Skeletal muscle tissue (tissue), 4 donors: ENCODE results near the gene AMBRA1. TPM values are rescaled to one million over a fixed set of nuclear protein-coding genes. Genes with fewer than 3 reads are reported as not detected.
A peak's percentile ranks its signal among the peaks of the same experiment; 100 is the strongest.

Experiments used
- H3K27ac ChIP-seq: one replicate; pipeline ENCODE4 v1.7.0; 2013; ENCODE audit warnings: mild to moderate bottlenecking, low read depth, low read length, inconsistent platforms
- H3K27me3 ChIP-seq, 3 donors: one replicate each; pipeline ENCODE4 v1.7.0; 2013; ENCODE audit warnings: low read length in 3 of 3; ENCODE audit not compliant: control insufficient read depth in 3 of 3, insufficient read depth in 3 of 3
- H3K36me3 ChIP-seq, 3 donors: one replicate each; pipeline ENCODE4 v1.7.0; 2013; ENCODE audit warnings: low read length in 3 of 3; ENCODE audit not compliant: control insufficient read depth in 3 of 3, insufficient read depth in 3 of 3
- H3K4me1 ChIP-seq, 3 donors: one replicate each; pipeline ENCODE4 v1.7.0; 2013; ENCODE audit warnings: low read length in 3 of 3, mild to moderate bottlenecking in 3 of 3; ENCODE audit not compliant: control insufficient read depth in 3 of 3, insufficient read depth in 3 of 3
- H3K4me3 ChIP-seq, 3 donors: one replicate each; pipeline ENCODE4 v1.7.0; 2013; ENCODE audit warnings: low read length in 3 of 3
- H3K9ac ChIP-seq, 3 donors: one replicate each; pipeline ENCODE4 v1.7.0; 2013; ENCODE audit warnings: low read length in 3 of 3, mild to moderate bottlenecking in 3 of 3, moderate library complexity in 2 of 3, low read depth in 1 of 3
- H3K9me3 ChIP-seq, 3 donors: one replicate each; pipeline ENCODE4 v1.7.0; 2013; ENCODE audit warnings: low read length in 3 of 3; ENCODE audit not compliant: control insufficient read depth in 3 of 3
- total RNA-seq: library from RNA; depleted of rRNA; stranded (reverse); fragments of >200 nt; gene quantifications from one replicate; pipeline ENCODE4 v1.2.3, GENCODE V29; 2014
- donor health status: Osteomylitis.

Gene AMBRA1
- total RNA-seq, 1 donor from 2014 or later, result 17.7 TPM

GRCh38 chr11:46393759-46394158 lies 200.1 kb downstream of the AMBRA1 start:
- H3K9ac ChIP-seq, result no peak overlapping the region
- no peak overlapping the region for H3K27ac ChIP-seq
- H3K27me3 ChIP-seq, result peaks cover 19 to 22% (median 19%) of the 10 kb centered on the region in 3 donors
- no peaks in the 10 kb centered on the region for H3K9me3 ChIP-seq
- H3K4me1 ChIP-seq, result peaks cover 14 to 25% (median 20%) of the 10 kb centered on the region in 3 donors
- no peak overlapping the region for H3K4me3 ChIP-seq
- peaks cover 11 to 24% (median 19%) of the 10 kb centered on the region in 3 donors for H3K36me3 ChIP-seq

- H3K4me1 ChIP-seq, result peaks cover 14 to 25% (median 20%) of the 10 kb centered on the region in 3 donors
- no peak overlapping the region for H3K9ac ChIP-seq
- no peak overlapping the region for H3K4me3 ChIP-seq
- H3K27ac ChIP-seq, result no peak overlapping the region
- H3K27me3 ChIP-seq, result peaks cover 24 to 25% (median 25%) of the 10 kb centered on the region in 3 donors
- H3K9me3 ChIP-seq, result no peaks in the 10 kb centered on the region
- H3K36me3 ChIP-seq, result peaks cover 11 to 24% (median 19%) of the 10 kb centered on the region in 3 donors
Measured at GRCh38 chr11:46393231-46393616, 200.6 kb downstream of the AMBRA1 start.

- Histone ChIP-seq H3K4me1 (peaks cover 14 to 25% (median 20%) of the 10 kb centered on the region in 3 donors), H3K9ac (no peak overlapping the region), H3K36me3 (peaks cover 9 to 18% (median 16%) of the 10 kb centered on the region in 3 donors), H3K4me3 (peak overlapping the region in 2 of 3 donors; percentile 43 to 49), H3K27ac (no peak overlapping the region), H3K27me3 (peaks cover 24 to 31% (median 31%) of the 10 kb centered on the region in 3 donors), H3K9me3 (no peaks in the 10 kb centered on the region)
Measured at GRCh38 chr11:46392421-46393230, 201.2 kb downstream of the AMBRA1 start.

- peaks cover 2 to 9% (median 9%) of the 10 kb centered on the region in 3 donors for H3K36me3 ChIP-seq
- no peak within 1 kb of the TSS for H3K27ac ChIP-seq
- peaks cover 14 to 25% (median 20%) of the 10 kb centered on the region in 3 donors for H3K4me1 ChIP-seq
- H3K27me3 ChIP-seq, result peaks cover 27 to 38% (median 38%) of the 10 kb centered on the region in 3 donors
- H3K9ac ChIP-seq, result no peak within 1 kb of the TSS
- peak within 1 kb of the TSS in 2 of 3 donors; percentile 43 to 49 for H3K4me3 ChIP-seq
- H3K9me3 ChIP-seq, result no peaks in the 10 kb centered on the region
Measured at GRCh38 chr11:46391578-46392420, 202.0 kb downstream of the AMBRA1 start, which contains the start of gene CHRM4. Gene CHRM4 (minus strand): TSS chr11:46391776. CDS start chr11:46386557, 5,219 bp downstream.

GRCh38 chr11:46391186-46391577 lies 202.6 kb downstream of the AMBRA1 start:
- peaks cover 14 to 25% (median 20%) of the 10 kb centered on the region in 3 donors for H3K4me1 ChIP-seq
- no peaks in the 10 kb centered on the region for H3K9me3 ChIP-seq
- H3K27ac ChIP-seq, result no peak overlapping the region
- H3K9ac ChIP-seq, result no peak overlapping the region
- no peak overlapping the region for H3K4me3 ChIP-seq
- H3K27me3 ChIP-seq, result peaks cover 33 to 44% (median 44%) of the 10 kb centered on the region in 3 donors
- H3K36me3 ChIP-seq, result peaks cover 0 to 5% (median 5%) of the 10 kb centered on the region in 3 donors

- no peak overlapping the region for H3K27ac ChIP-seq
- no peak overlapping the region for H3K4me3 ChIP-seq
- no peaks in the 10 kb centered on the region for H3K9me3 ChIP-seq
- H3K9ac ChIP-seq, result no peak overlapping the region
- H3K4me1 ChIP-seq, result peaks cover 14 to 25% (median 20%) of the 10 kb centered on the region in 3 donors
- H3K36me3 ChIP-seq, result no peaks in the 10 kb centered on the region
- peaks cover 37 to 49% (median 46%) of the 10 kb centered on the region in 3 donors for H3K27me3 ChIP-seq
Measured at GRCh38 chr11:46390331-46391171, 203.3 kb downstream of the AMBRA1 start.

- H3K27ac ChIP-seq, result no peak overlapping the region
- H3K27me3 ChIP-seq, result peaks cover 42 to 55% (median 46%) of the 10 kb centered on the region in 3 donors
- H3K4me3 ChIP-seq, result peak overlapping the region; percentile 56 to 68 (median 65)
- peaks cover 14 to 25% (median 20%) of the 10 kb centered on the region in 3 donors for H3K4me1 ChIP-seq
- H3K36me3 ChIP-seq, result no peaks in the 10 kb centered on the region
- no peaks in the 10 kb centered on the region for H3K9me3 ChIP-seq
- H3K9ac ChIP-seq, result no peak overlapping the region
Measured at GRCh38 chr11:46389450-46390330, 204.1 kb downstream of the AMBRA1 start.

- Histone ChIP-seq H3K4me3 (no peak overlapping the region), H3K36me3 (no peaks in the 10 kb centered on the region), H3K9me3 (no peaks in the 10 kb centered on the region), H3K9ac (no peak overlapping the region), H3K27me3 (peaks cover 42 to 56% (median 50%) of the 10 kb centered on the region in 3 donors), H3K4me1 (peaks cover 14 to 25% (median 20%) of the 10 kb centered on the region in 3 donors), H3K27ac (no peak overlapping the region)
Measured at GRCh38 chr11:46388619-46389449, 205.0 kb downstream of the AMBRA1 start.
